PFSK-1 (cell line): Measurements from ENCODE around the gene HMHB1.

Experiments
- FOXP2 ChIP-seq: optimal IDR thresholded peaks from 2 replicates; pipeline ENCODE3; 2011; ENCODE audit warnings: borderline replicate concordance, control low read depth, inconsistent platforms; ENCODE audit not compliant: insufficient read depth; ENCODE audit errors: extremely low read length, extremely low read depth
- POLR2AphosphoS5 ChIP-seq: IDR thresholded peaks from 2 replicates; pipeline ENCODE4 v1.6.1; 2012; ENCODE audit warnings: low read depth, mild to moderate bottlenecking, control low read depth, low read length, moderate library complexity
- REST ChIP-seq, 2 experiments: IDR thresholded peaks; 2 replicates each; pipeline versions ENCODE4 v1.6.1 to v1.8.0; 2011 to 2012; ENCODE audit warnings: low read depth in 2 of 2, low read length in 2 of 2, control low read depth in 1 of 2, inconsistent platforms in 1 of 2, mild to moderate bottlenecking in 1 of 2, moderate library complexity in 1 of 2; ENCODE audit not compliant: insufficient read depth in 1 of 2
- SIN3A ChIP-seq: IDR thresholded peaks from 2 replicates; pipeline ENCODE4 v1.6.1; 2012; ENCODE audit warnings: mild to moderate bottlenecking, low read length, moderate library complexity, borderline replicate concordance; ENCODE audit not compliant: insufficient read depth
- TAF1 ChIP-seq: IDR thresholded peaks from 2 replicates; pipeline ENCODE4 v1.6.1; 2012; ENCODE audit warnings: low read length, control low read depth, borderline replicate concordance; ENCODE audit not compliant: insufficient read depth

HMHB1 gene

GRCh38 chr5:143788401-143788800 lies 23.6 kb upstream of the HMHB1 start:
- no peak for TF ChIP-seq TAF1
- TF ChIP-seq SIN3A, result no peak
- TF ChIP-seq REST (IDR thresholded peaks at IDR 0.05; ENCODE audit: insufficient read depth in 1 of 2, low read depth in 2 of 2, low read length in 2 of 2), result no peak
- TF ChIP-seq POLR2AphosphoS5, result no peak
- TF ChIP-seq FOXP2, result no peak

- TF ChIP-seq REST (IDR thresholded peaks at IDR 0.05; ENCODE audit: insufficient read depth in 1 of 2, low read depth in 2 of 2, low read length in 2 of 2) (no peak), FOXP2 (no peak), POLR2AphosphoS5 (no peak), SIN3A (no peak), TAF1 (no peak)
Measured at GRCh38 chr5:143790457-143791112, 21.4 kb upstream of the HMHB1 start.

DNA sequence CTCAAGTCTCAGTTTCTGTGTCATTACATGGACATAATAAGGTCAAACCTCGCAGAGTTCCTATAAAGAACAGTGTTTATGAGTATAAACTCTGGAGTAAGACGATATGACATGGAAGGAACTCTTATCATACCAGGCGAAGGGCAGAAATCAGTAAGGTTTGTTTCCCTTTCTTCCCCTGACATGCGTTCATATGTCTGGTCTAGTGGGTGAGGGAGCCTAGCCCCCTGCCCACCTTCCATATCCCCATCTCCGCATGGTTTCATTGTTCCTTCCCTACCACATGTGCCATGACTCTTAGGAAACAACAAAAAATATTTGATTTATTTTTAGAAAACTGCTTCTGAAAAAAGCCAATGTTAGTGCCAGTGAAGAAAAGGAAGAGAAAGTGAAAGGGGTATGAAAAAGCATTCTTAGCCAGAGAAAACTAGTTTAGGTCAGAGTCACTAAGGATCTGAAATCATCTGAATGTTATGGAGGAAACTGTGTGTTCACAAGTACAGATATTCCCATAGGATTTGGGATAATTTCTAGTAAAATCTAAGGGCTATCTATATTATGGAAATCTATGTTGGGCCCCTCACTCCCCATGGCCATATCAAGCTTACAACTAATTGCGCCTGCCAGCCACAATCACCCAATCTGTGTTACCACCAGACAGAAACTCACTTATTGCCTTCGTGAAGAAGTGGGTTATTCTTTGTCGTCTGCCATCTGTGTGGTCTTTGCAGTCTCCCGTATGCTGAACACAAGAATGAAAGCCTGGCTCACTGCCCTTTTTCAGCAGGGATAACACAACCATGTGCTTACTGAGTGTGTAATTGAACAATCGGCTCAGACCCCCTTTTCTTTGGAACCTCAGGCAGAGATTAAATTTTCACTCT lies 19.9 kb upstream of the HMHB1 start:
- no peak for TF ChIP-seq POLR2AphosphoS5
- TF ChIP-seq TAF1, result no peak
- TF ChIP-seq FOXP2, result no peak

- TF ChIP-seq FOXP2 (no peak), POLR2AphosphoS5 (no peak), TAF1 (no peak), REST (IDR thresholded peaks at IDR 0.05; ENCODE audit: insufficient read depth in 1 of 2, low read depth in 2 of 2, low read length in 2 of 2) (no peak), SIN3A (no peak)
Measured at GRCh38 chr5:143793249-143793648, 18.7 kb upstream of the HMHB1 start.

- TF ChIP-seq POLR2AphosphoS5 (no peak), FOXP2 (no peak), SIN3A (no peak), TAF1 (no peak), REST (IDR thresholded peaks at IDR 0.05; ENCODE audit: insufficient read depth in 1 of 2, low read depth in 2 of 2, low read length in 2 of 2) (no peak)
Measured at GRCh38 chr5:143796125-143796524, 15.8 kb upstream of the HMHB1 start.
